ENCODE measurements around the gene OPCML. TPM values are rescaled to one million over a fixed set of nuclear protein-coding genes. Genes with fewer than 3 reads are reported as not detected.

The OPCML gene
- total RNA-seq, 1 donor = not detected

DNA sequence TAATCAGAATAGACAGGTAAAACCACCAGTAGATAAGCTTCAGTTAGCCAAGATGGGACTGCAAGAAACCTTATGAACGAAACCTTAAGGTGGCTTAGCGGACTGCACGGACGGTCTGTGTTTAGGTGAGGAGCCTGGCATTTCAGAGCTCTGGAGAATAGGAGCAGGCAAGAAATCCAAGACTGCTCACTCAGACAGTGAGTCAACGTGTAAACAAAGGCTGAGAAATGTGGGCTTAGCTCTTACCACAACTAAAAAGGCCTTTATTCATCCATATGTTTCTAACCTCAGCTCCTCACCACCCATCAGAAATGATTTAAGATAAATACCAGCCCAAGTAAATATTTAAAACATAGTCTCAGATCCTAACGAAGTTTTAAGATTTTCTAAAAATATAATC lies 657.7 kb downstream of the OPCML start:
- no peak for DNase-seq (ENCODE audit: low read depth in 2 of 3, low spot score in 2 of 3)

- no peak for DNase-seq (ENCODE audit: low read depth in 2 of 3, low spot score in 2 of 3)
Measured at GRCh38 chr11:132873841-132874240, 658.5 kb downstream of the OPCML start.

DNA sequence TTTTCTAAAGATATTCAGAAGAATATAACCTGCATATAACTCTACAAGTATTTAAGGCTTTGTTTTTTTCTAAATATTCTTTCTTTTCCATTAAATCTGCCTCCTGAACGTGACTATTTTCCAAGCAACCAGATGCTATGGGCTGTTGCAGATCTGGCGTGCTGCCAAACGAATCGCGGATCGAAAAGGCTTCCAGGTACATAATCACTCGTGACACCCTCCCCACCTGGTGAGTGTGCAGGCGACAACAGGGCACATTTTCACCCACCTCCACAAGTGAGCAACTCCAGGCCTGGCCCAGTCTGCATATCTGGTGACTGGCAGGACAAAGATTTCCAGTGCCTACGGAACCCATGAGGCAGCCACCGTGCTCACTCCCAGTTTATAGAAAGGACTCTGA lies 660.1 kb downstream of the OPCML start:
- DNase-seq (ENCODE audit: low read depth in 2 of 3, low spot score in 2 of 3) = no peak

DNA sequence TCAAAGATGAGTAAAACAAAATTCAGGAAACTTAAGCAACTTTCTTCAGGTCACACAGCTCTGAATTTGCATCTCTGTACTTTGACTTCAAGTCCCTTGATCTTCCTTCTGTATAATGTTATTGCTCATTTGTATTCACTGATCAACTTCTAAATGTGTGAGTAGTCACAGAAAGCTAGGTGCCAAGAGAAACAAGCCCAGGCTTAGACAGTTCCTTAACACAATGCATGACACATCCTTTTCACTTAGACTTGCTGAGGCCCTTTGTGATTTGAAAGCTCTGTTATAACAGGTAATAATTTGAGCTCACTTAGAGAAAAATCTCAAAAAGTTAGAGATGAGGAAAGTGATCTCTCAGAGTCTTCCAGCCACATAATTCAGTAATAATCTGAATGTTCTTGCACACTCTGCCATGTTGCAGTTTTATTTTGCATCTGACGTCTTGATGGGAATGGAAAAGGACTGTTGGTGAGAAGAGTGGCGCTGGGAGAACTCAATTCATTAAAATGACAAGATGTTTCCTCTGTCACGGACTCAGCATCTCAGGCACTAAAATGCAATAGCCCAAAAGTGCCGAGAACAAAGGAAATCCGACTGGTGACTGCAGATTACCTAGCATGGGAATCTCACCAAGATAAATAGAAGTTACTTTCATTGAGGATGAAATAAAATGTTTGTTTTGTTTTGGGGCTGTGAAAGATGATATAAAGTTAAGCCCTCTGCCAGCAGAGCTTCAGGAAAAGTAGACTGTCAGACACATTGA lies 665.3 kb downstream of the OPCML start:
- DNase-seq (ENCODE audit: low read depth in 2 of 3, low spot score in 2 of 3) = no peak

DNA sequence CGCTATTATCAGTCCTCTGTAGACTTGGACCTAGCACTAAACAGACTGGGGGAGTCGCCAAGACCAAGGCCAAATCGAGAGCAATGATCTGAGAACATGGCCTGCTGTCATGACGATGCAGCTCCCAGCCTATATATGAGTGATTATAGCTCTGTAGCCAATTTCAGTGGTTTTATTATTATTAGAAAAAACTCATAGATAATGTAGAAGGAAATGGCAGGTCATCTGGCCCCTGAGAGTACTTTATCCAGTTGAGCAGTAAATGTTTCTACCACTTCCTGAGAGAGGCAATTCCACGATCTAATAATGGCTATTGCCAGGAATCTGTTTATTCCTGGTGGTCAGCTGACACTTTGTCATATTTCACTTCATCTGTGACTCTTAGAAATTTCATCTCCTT lies 666.7 kb downstream of the OPCML start:
- no peak for DNase-seq (ENCODE audit: low read depth in 2 of 3, low spot score in 2 of 3)

- DNase-seq (ENCODE audit: low read depth in 2 of 3, low spot score in 2 of 3) = no peak
Measured at GRCh38 chr11:132864811-132865576, 667.3 kb downstream of the OPCML start.

DNA sequence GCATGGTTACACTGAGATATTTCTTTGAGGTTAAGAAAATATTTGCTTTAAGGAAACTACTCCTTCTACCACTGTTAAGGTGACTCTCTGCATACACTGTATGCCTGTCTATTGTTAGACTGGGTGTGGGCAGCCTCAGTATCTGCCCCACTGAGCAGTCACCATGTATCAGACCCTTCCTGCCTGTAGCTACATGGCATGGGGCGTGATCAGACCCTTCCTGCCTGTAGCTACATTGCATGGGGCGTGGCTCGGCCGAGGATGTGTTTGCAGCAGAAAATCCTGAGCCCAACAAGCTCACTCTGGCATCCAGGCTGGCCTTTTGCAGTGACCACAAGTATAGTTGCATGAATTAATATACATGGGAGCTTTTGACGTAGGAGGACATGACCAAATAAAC lies 669.4 kb downstream of the OPCML start:
- no peak for DNase-seq (ENCODE audit: low read depth in 2 of 3, low spot score in 2 of 3)

- no peak for DNase-seq (ENCODE audit: low read depth in 2 of 3, low spot score in 2 of 3)
Measured at GRCh38 chr11:132862137-132862536, 670.2 kb downstream of the OPCML start.

DNA sequence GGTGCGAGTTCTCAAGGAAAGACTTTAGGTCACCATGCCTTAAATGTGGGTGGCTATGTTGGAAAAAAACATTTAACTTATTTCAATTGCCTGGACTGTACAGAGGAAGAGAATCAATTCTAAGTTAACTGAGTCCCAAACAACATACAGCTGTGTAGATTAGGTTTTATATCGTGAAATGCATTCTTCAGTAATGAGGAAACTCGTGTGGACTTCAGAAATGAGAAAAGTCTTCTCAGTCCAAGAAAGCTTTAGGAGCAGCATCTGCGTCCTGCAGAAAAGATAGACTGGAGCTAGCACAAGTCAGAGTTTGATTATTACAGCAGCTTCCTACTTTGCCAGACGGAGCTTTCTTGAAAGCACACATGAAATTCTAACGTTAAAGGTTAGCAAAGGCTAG lies 673.0 kb downstream of the OPCML start:
- DNase-seq (ENCODE audit: low read depth in 2 of 3, low spot score in 2 of 3) = no peak

DNA sequence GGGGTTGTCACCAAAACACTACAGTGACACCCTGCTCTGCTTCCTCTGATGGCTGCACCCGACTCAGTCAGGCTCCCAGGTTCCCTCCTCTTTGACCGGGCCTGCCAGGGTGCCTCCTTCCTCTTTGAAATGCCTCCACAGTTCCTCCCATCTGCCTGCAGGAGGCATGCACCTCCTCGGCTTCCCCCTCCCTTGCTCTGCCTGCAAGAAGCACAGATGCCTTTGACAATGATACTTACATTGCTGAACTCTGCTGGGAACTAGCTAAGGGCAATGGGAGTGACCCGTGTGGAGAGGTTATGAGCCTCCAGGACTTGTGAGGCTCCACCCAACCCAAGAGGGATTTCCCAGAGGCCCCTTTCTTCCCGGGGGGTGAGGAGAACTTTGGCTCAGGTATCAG lies 674.1 kb downstream of the OPCML start:
- no peak for DNase-seq (ENCODE audit: low read depth in 2 of 3, low spot score in 2 of 3)

DNA sequence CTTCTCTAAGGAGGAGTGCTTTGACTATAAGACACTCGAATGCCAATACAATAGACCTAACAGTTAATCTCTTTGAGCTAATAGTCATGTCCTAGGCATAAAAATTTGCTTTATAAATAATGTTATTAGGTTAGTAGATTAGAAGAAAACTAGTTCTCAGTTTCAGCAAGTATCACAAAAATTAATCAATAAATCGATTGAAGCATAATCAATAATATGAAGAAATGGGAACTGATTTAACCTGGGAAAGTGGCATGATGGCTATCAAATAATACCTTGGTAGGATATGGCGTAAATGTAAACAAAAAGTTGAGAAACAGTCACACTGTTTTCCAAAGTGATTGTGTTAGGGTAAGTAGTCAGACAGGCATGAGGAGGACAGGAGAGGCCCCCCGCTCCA lies 676.3 kb downstream of the OPCML start:
- DNase-seq (ENCODE audit: low read depth in 2 of 3, low spot score in 2 of 3) = no peak

DNA sequence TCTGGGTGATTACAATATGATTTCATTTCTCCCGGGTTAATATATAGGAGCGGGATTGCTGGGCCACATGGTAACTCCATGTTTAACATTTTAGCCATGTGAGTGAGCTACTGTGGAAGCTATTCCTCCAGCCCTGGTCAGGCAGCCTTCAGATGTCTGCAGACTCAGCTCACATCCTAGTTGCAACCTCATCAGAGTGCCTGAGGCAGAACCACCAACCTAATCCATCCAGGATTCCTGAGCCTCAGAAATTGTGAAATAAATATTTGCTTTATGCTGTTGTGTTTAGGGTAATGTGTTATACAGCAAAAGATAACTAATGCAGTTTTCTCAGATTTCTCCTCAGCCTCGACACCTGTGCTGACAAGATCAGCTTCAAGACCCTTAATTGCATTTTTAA lies 676.8 kb downstream of the OPCML start:
- DNase-seq (ENCODE audit: low read depth in 2 of 3, low spot score in 2 of 3) = no peak

- DNase-seq (ENCODE audit: low read depth in 2 of 3, low spot score in 2 of 3) = no peak
Measured at GRCh38 chr11:132853886-132854285, 678.4 kb downstream of the OPCML start.

DNA sequence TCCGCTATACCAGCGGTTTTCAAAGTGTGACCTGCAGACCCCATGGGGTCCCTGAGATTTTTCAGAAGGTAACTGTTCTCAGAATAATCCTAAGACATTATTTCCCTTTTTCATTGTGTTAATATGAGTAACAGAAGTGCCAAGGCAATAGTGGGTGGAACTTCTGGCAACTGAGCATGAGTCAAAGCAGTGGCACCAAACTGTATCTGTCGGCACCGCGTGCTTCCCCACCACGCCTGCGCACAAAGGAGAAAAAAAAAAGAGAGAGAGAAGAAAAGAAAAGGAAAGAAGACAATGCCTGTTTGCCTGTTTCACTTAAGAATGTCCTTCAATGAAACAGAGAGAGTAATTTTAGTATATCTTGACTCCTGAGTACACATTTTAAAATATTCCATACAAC lies 679.9 kb downstream of the OPCML start:
- DNase-seq (ENCODE audit: low read depth in 2 of 3, low spot score in 2 of 3) = no peak

GRCh38 chr11:132851247-132851646 lies 681.1 kb downstream of the OPCML start:
- DNase-seq (ENCODE audit: low read depth in 2 of 3, low spot score in 2 of 3) = no peak

DNA sequence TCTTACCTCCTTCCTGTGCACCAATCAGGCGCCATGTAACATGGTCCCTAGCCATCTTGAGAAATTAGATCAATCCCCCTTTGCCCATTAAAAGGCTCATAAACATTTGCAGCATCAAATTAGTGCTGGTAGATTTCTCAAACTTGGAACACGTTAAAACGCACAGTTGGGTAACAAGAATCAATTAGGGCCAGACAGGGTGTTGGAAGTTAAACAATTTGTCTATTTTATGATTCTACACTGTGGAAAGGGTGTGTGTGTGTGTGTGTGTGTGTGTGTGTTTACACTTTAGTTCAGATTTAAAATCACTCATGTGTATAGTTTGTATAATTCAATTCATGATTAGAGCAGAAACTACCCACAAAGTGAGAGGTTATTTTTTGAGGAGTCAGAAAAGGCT lies 682.0 kb downstream of the OPCML start:
- DNase-seq (ENCODE audit: low read depth in 2 of 3, low spot score in 2 of 3) = no peak

DNA sequence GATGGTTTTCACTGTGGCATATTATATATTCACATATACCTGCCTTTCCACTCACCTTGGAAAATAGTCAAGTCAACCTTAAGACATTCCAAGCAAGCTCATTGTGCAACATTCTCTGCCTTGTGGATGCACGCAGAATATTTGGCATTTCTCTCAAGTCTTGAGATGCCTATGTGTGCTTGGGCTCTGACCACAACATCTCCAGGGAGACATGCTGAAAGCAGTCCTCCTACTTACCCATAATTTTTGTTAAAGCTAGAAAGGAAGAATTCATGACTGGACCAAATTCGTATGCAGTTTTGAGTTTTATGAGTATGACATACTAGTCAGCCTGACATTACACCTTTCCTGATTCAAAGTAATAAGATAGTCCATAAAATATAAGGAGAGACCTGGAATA lies 684.0 kb downstream of the OPCML start:
- DNase-seq (ENCODE audit: low read depth in 2 of 3, low spot score in 2 of 3) = no peak

- no peak for DNase-seq (ENCODE audit: low read depth in 2 of 3, low spot score in 2 of 3)
Measured at GRCh38 chr11:132846075-132846474, 686.2 kb downstream of the OPCML start.

DNA sequence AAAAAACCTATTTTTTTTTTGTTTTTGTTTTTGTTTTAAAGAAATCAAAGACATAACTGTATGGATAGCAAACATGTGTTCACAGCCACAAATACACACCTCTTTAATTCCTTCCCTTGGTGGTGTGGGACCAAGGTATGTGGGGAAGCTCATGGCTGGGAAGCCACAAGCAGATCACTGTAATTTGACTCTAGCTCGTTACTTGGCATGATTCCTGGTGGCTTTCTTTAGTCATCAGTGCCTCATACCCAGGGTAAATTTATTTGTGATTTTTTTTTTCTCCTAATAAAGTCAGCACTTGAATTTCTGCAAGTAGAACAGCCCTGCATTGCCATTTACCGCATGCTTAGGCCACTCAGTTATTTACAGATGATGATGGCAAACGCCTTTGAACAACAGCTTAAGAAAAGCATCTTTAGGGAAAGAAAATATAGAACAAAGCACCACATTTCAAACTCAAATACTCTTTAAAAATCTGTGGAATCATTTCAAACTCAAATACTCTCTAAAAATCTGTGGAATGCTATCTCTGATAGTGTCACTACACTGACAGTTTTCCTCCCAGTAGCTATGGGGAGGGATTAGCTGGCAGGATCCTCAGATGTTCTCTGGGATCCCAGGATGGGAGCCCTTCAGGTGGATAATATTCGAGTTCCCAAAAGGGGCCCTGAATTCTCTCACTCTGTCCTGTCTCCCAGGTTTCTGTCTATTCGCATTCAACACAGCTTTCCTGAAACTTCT lies 687.2 kb downstream of the OPCML start:
- no peak for DNase-seq (ENCODE audit: low read depth in 2 of 3, low spot score in 2 of 3)

DNA sequence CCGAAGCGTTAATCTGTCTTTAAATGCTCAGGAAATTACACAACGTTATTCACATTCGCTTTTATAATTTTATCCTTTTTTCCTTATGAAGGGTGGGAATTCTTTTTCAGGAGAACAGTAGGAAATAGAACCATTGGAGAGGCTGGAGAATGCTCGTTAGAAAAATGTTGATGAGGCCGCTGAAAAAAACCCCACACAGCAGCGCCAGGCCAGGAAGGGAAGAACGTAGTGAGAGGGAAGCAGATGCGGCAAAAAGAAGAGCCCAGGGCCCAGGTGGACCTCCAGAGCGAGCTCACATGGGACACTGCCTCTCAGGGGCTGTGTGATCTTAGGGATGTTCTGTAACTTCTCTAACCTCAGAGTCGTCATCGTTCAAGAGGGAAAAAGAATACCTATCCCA lies 691.6 kb downstream of the OPCML start:
- DNase-seq (ENCODE audit: low read depth in 2 of 3, low spot score in 2 of 3) = no peak

- DNase-seq (ENCODE audit: low read depth in 2 of 3, low spot score in 2 of 3) = no peak
Measured at GRCh38 chr11:132840191-132840590, 692.1 kb downstream of the OPCML start.
